Smooth muscle cell of bladder (primary cell): ENCODE data around the gene C10orf143. TPM values are rescaled to one million over a fixed set of nuclear protein-coding genes. Genes with fewer than 3 reads are reported as not detected.

Experiments
- total RNA-seq: library from RNA; depleted of rRNA; stranded (reverse); fragments of >200 nt; gene quantifications from 2 replicates; pipeline ENCODE4 v1.2.3, GENCODE V29; 2014

The C10orf143 gene
- 0.85 and 1.2 TPM in 2 replicates for total RNA-seq

DNA sequence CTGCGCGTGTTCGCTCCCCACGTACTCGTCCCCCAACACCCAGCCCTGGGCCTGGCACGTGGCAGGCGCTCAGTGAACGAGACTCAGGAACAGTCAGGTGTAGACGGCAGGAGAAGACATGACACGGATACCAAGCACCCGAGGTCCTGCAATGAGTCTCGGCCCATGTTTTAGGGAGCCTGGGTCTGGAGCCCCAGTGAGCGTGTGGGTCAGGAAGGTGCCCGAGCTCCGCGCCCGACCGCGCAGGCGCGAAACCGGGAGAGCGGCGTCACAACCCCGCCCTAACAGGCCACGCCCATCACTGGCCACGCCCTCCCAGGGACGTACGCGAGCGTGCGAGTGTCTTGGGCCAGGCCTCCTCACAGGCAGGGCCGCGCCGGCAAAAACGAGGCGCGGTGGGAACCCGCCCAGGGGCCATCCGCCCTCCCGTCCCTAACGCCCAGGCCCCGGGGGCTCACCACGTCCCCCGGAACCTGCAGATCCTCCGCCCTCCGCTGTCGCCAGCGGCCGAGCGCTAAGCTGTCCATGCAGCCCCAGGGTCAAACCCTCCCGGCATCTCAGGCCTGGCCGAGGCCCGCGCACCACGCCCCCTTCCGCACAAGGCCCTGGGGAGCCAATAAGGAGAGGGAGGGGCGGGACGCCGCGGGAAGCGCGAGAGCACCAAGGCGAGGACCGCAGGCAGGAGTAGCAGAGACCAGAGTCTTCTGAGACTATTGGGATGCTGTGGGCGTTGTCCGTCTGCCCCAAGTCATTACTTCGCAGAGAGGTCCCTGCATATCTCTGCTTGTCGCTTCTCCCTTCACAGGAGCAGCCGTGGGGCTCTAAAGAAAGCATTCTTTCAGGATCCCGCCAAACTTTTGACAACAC is at the start of gene C10orf143:
C10orf143 (minus strand) TSS at position 585 of the 867 bp plus-strand sequence; CDS start at position 527, 58 bp downstream.

DNA sequence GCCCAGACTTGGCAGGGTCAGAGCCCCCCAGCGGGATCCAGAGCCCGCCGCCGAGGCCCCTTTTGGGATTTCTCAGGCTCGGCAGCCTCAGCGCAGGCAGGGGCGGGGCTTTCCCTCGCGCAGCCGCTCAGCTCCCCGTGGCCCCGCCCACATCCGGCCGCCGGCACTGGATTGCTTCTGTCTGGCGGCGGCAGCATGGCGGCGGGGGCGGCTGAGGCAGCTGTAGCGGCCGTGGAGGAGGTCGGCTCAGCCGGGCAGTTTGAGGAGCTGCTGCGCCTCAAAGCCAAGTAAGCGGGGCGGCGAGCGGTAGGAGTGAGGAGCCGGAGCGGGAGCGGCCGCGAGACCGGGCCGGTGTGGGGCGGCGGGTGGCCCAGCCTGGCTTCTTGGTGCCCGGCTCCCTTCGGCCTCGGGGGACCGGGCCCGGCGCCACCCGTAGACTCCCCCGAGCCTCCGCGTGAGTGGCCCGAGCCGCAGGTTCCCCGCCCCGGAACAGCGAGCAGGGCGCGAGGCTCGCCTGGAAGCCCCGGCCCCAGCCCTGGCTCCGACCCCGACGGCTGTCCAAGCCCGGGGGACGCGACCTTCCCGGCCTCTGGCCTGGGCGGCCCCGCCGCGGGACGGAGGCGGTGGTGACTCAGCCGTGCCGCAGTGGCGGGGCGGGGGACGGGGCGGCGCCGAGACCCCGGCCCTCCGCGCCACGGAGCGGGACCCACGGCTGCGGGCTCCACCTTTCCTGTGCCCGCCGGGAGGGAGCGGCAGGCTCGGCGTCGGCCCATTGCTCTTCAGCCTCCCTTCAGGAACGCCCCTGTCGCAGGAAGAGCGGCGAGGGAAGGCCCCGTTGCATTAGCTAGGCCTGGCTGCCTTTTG is 25.8 kb upstream of the C10orf143 start, which contains the start of gene GLRX3:
GLRX3 (plus strand) TSS at position 166 of the 864 bp plus-strand sequence; CDS start at position 196, 30 bp downstream.

Other genes starting within 250 kb of the C10orf143 start
- gene EBF3, start 146.6 kb downstream of the C10orf143 start, total RNA-seq, result 3.7 TPM in 2 replicates
- 51.6 and 62.3 TPM in 2 replicates for gene GLRX3, start 25.6 kb upstream of the C10orf143 start, total RNA-seq